SJCRH30 (cell line): ENCODE results near the gene ARPC3. TPM values are rescaled to one million over a fixed set of nuclear protein-coding genes. Genes with fewer than 3 reads are reported as not detected.

Experiments used
- total RNA-seq: library from RNA; depleted of rRNA; stranded (reverse); fragments of >200 nt; shearing (Covaris generic); gene quantifications from 2 replicates; pipeline ENCODE4 v1.2.3, GENCODE V29; 2014; rRNA removed

Gene ARPC3
- total RNA-seq, 1 experiment from 2014 or later, result 112 TPM

Other genes starting within 250 kb of the ARPC3 start
- 164 and 166 TPM in 2 replicates for gene ATP2A2, start 169.1 kb downstream of the ARPC3 start, total RNA-seq
- gene ANAPC7, start 46.6 kb downstream of the ARPC3 start, total RNA-seq, result 76.2 and 89.3 TPM in 2 replicates
- 43.6 and 45.9 TPM in 2 replicates for gene GPN3, start 17.9 kb upstream of the ARPC3 start, total RNA-seq
- gene FAM216A, start 18.5 kb upstream of the ARPC3 start, total RNA-seq, result 26.3 and 30.2 TPM in 2 replicates
- 73.2 and 91.5 TPM in 2 replicates for gene VPS29, start 51.8 kb upstream of the ARPC3 start, total RNA-seq
- 1.1 and 2.7 TPM in 2 replicates for gene RAD9B, start 52.0 kb upstream of the ARPC3 start, total RNA-seq
- 6.6 and 6.9 TPM in 2 replicates for gene PPTC7, start 133.0 kb upstream of the ARPC3 start, total RNA-seq
- 15.1 and 15.7 TPM in 2 replicates for gene TCTN1, start 163.8 kb upstream of the ARPC3 start, total RNA-seq
- gene HVCN1, start 238.8 kb upstream of the ARPC3 start, total RNA-seq, result 2.7 and 2.8 TPM in 2 replicates